Mesenchymal stem cell (in vitro differentiated cells and primary cell): ENCODE data around the gene UBE2E2.

ENCODE experiments used
- DNase-seq: peaks from one replicate; pipeline ENCODE4 v3.0.0-alpha.2; 2013
- H2AFZ ChIP-seq: one replicate; pipeline ENCODE4 v1.6.1; 2013; ENCODE audit warnings: low read depth, mild to moderate bottlenecking, control low read depth, inconsistent platforms, low read length, moderate library complexity
- H2AK5ac ChIP-seq: 2 replicates; pipeline ENCODE4 v1.6.1; 2013; ENCODE audit warnings: low read length, moderate library complexity, mild to moderate bottlenecking, inconsistent platforms; ENCODE audit not compliant: severe bottlenecking
- H2BK120ac ChIP-seq: one replicate; pipeline ENCODE4 v1.6.1; 2013; ENCODE audit warnings: low read depth, mild to moderate bottlenecking, inconsistent platforms, low read length, moderate library complexity
- H2BK12ac ChIP-seq, 2 experiments: one replicate each; pipeline ENCODE4 v1.6.1; 2013; ENCODE audit warnings: inconsistent platforms in 2 of 2, low read length in 2 of 2, mild to moderate bottlenecking in 2 of 2, moderate library complexity in 2 of 2, control low read depth in 1 of 2
- H2BK15ac ChIP-seq: one replicate; pipeline ENCODE4 v1.6.1; 2013; ENCODE audit warnings: mild to moderate bottlenecking, low read depth, inconsistent platforms; ENCODE audit not compliant: poor library complexity, severe bottlenecking
- H2BK5ac ChIP-seq: 2 replicates; pipeline ENCODE4 v1.6.1; 2013; ENCODE audit warnings: low read depth, mild to moderate bottlenecking, low read length, control low read depth, inconsistent platforms; ENCODE audit not compliant: poor library complexity, severe bottlenecking
- H3K14ac ChIP-seq, 2 experiments: one replicate each; pipeline ENCODE4 v1.6.1; 2013; ENCODE audit warnings: inconsistent platforms in 2 of 2, low read length in 2 of 2, control low read depth in 1 of 2, mild to moderate bottlenecking in 1 of 2, moderate library complexity in 1 of 2
- H3K18ac ChIP-seq, 2 experiments: one replicate each; pipeline ENCODE4 v1.6.1; 2013; ENCODE audit warnings: inconsistent platforms in 2 of 2, low read length in 2 of 2, control low read depth in 1 of 2, low read depth in 1 of 2, mild to moderate bottlenecking in 1 of 2
- H3K23ac ChIP-seq, 2 experiments: one replicate each; pipeline ENCODE4 v1.6.1; 2013; ENCODE audit warnings: inconsistent platforms in 2 of 2, low read length in 2 of 2, mild to moderate bottlenecking in 2 of 2, moderate library complexity in 2 of 2, control low read depth in 1 of 2
- H3K27ac ChIP-seq: 2 replicates; pipeline ENCODE4 v1.5.1; 2013; ENCODE audit warnings: mild to moderate bottlenecking, moderate library complexity, low read length, control low read depth, inconsistent platforms; ENCODE audit not compliant: poor library complexity, severe bottlenecking
- H3K27me3 ChIP-seq, 2 experiments: 2 replicates each; pipeline versions ENCODE4 v1.6.1 to v1.7.0; 2013; ENCODE audit warnings: low read length in 2 of 2, mild to moderate bottlenecking in 2 of 2, moderate library complexity in 2 of 2, control low read depth in 1 of 2, inconsistent platforms in 1 of 2; ENCODE audit not compliant: control insufficient read depth in 1 of 2, insufficient read depth in 1 of 2
- H3K36me3 ChIP-seq, 2 experiments: 2 replicates each; pipeline versions ENCODE4 v1.6.1 to v1.7.0; 2013; ENCODE audit warnings: low read length in 2 of 2, control low read depth in 1 of 2, inconsistent platforms in 1 of 2, low read depth in 1 of 2, mild to moderate bottlenecking in 1 of 2; ENCODE audit not compliant: insufficient read depth in 2 of 2, control insufficient read depth in 1 of 2
- H3K4ac ChIP-seq, 2 experiments: one replicate each; pipeline ENCODE4 v1.6.1; 2013; ENCODE audit warnings: inconsistent platforms in 2 of 2, low read length in 2 of 2, mild to moderate bottlenecking in 2 of 2, moderate library complexity in 2 of 2, control low read depth in 1 of 2, low read depth in 1 of 2
- H3K4me1 ChIP-seq: 2 replicates; pipeline ENCODE4 v1.6.1; 2013; ENCODE audit warnings: low read depth, low read length, control low read depth; ENCODE audit not compliant: control insufficient read depth, insufficient read depth
- H3K4me2 ChIP-seq: 2 replicates; pipeline ENCODE4 v1.6.1; 2013; ENCODE audit warnings: low read length, mild to moderate bottlenecking, inconsistent platforms; ENCODE audit not compliant: poor library complexity, severe bottlenecking
- H3K4me3 ChIP-seq, 2 experiments: 2 replicates each; pipeline versions ENCODE4 v1.5.1 to v1.7.0; 2013; ENCODE audit warnings: low read length in 2 of 2, mild to moderate bottlenecking in 2 of 2, control low read depth in 1 of 2, low read depth in 1 of 2; ENCODE audit not compliant: insufficient read depth in 1 of 2
- H3K79me1 ChIP-seq: replicated peaks from 2 replicates; pipeline ENCODE4 v1.6.1; 2013; ENCODE audit warnings: mild to moderate bottlenecking, control low read depth, low read length, inconsistent platforms; ENCODE audit not compliant: poor library complexity, severe bottlenecking
- H3K9ac ChIP-seq: 2 replicates; pipeline ENCODE4 v1.7.0; 2013; ENCODE audit warnings: mild to moderate bottlenecking, low read length, moderate library complexity
- H3K9me3 ChIP-seq: 2 replicates; pipeline ENCODE4 v1.7.0; 2013; ENCODE audit warnings: mild to moderate bottlenecking, low read length; ENCODE audit not compliant: control insufficient read depth
- H4K8ac ChIP-seq: one replicate; pipeline ENCODE4 v1.6.1; 2013; ENCODE audit warnings: inconsistent platforms, mild to moderate bottlenecking, low read length, moderate library complexity
- H4K91ac ChIP-seq: one replicate; pipeline ENCODE4 v1.6.1; 2013; ENCODE audit warnings: mild to moderate bottlenecking, low read length, inconsistent platforms
- WGBS: methylation state at CpG from one replicate; pipeline ENCODE4 v1.1.7; 2013; ENCODE audit warnings: mixed read lengths; 5-methylcytosine and 5-hydroxymethylcytosine counted together

Gene UBE2E2

GRCh38 chr3:23356923-23357322 is 153.8 kb downstream of the UBE2E2 start:
- no peaks in the 10 kb centered on the region for H3K27me3 ChIP-seq
- H3K9ac ChIP-seq = no peak overlapping the region
- no peak overlapping the region for H2BK12ac ChIP-seq
- H3K4me1 ChIP-seq = no peaks in the 10 kb centered on the region
- no peak overlapping the region for H3K27ac ChIP-seq
- no peak overlapping the region for H4K91ac ChIP-seq
- H3K23ac ChIP-seq = no peak overlapping the region
- no peaks in the 10 kb centered on the region for H3K9me3 ChIP-seq
- H3K4me3 ChIP-seq = no peak overlapping the region
- H3K36me3 ChIP-seq = no peaks in the 10 kb centered on the region
- no peak overlapping the region for H3K18ac ChIP-seq
- no peak overlapping the region for H4K8ac ChIP-seq
- no peak overlapping the region for H2BK15ac ChIP-seq
- H3K79me1 ChIP-seq = peaks cover 11% of the 10 kb centered on the region
- H3K14ac ChIP-seq = no peak overlapping the region
- no peak overlapping the region for H3K4ac ChIP-seq
- H2BK5ac ChIP-seq = no peak overlapping the region
- H2AK5ac ChIP-seq = no peak overlapping the region
- H2BK120ac ChIP-seq = no peak overlapping the region
- no peak for DNase-seq
- H3K4me2 ChIP-seq = no peak overlapping the region
- H2AFZ ChIP-seq = no peak overlapping the region
- WGBS = 96% methylated on average over 2 of the region's 3 CpGs

GRCh38 chr3:23359116-23359515 is 156.0 kb downstream of the UBE2E2 start:
- Histone ChIP-seq H3K9me3 (no peaks in the 10 kb centered on the region), H2AK5ac (no peak overlapping the region), H3K79me1 (peaks cover 19% of the 10 kb centered on the region), H3K27me3 (no peaks in the 10 kb centered on the region), H3K4ac (no peak overlapping the region), H3K23ac (no peak overlapping the region), H3K14ac (no peak overlapping the region), H3K4me3 (no peak overlapping the region), H3K9ac (no peak overlapping the region), H4K8ac (no peak overlapping the region), H2AFZ (no peak overlapping the region), H2BK15ac (no peak overlapping the region), H4K91ac (no peak overlapping the region), H3K4me1 (no peaks in the 10 kb centered on the region), H3K27ac (no peak overlapping the region), H3K18ac (no peak overlapping the region), H2BK12ac (no peak overlapping the region), H2BK120ac (no peak overlapping the region), H2BK5ac (no peak overlapping the region), H3K4me2 (no peak overlapping the region), H3K36me3 (no peaks in the 10 kb centered on the region)
- no peak for DNase-seq

DNA sequence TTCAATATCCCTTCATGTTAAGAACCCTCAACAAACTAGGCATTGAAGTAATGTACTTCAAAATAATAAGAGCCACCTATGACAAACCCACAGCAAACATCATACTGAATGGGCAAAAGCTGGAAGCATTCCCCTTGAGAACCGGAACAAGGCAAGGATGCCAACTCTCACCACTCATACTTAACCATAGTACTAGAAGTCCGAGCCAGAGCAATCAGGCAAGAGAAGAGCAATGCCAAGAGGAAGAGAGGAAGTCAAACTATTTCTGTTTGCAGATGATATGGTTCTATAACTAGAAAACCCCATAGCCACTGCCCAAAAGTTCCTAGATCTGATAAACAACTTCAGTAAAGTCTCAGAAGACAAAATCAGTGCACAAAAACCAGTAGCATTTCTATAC is 161.9 kb downstream of the UBE2E2 start:
- H3K27me3 ChIP-seq = no peaks in the 10 kb centered on the region
- 100% methylated on average over 1 of the region's 2 CpGs for WGBS
- H3K4ac ChIP-seq = no peak overlapping the region
- no peak overlapping the region for H2AFZ ChIP-seq
- H3K4me1 ChIP-seq = no peaks in the 10 kb centered on the region
- peaks cover 19% of the 10 kb centered on the region for H3K79me1 ChIP-seq
- no peak overlapping the region for H4K91ac ChIP-seq
- H3K9me3 ChIP-seq = no peaks in the 10 kb centered on the region
- no peak overlapping the region for H4K8ac ChIP-seq
- no peak overlapping the region for H3K14ac ChIP-seq
- no peaks in the 10 kb centered on the region for H3K36me3 ChIP-seq
- no peak overlapping the region for H3K4me3 ChIP-seq
- no peak overlapping the region for H2BK12ac ChIP-seq
- no peak overlapping the region for H2BK15ac ChIP-seq
- H3K9ac ChIP-seq = no peak overlapping the region
- no peak for DNase-seq
- H2AK5ac ChIP-seq = no peak overlapping the region
- no peak overlapping the region for H3K27ac ChIP-seq
- no peak overlapping the region for H3K18ac ChIP-seq
- no peak overlapping the region for H3K23ac ChIP-seq
- no peak overlapping the region for H2BK5ac ChIP-seq
- H2BK120ac ChIP-seq = no peak overlapping the region
- H3K4me2 ChIP-seq = no peak overlapping the region

GRCh38 chr3:23368731-23369130 is 165.6 kb downstream of the UBE2E2 start:
- peaks cover 17% of the 10 kb centered on the region for H3K79me1 ChIP-seq
- no peak overlapping the region for H3K4me2 ChIP-seq
- no peak overlapping the region for H4K8ac ChIP-seq
- H2AFZ ChIP-seq = no peak overlapping the region
- no peak overlapping the region for H3K4me3 ChIP-seq
- no peak overlapping the region for H3K18ac ChIP-seq
- H2BK12ac ChIP-seq = no peak overlapping the region
- no peaks in the 10 kb centered on the region for H3K36me3 ChIP-seq
- no peak overlapping the region for H2AK5ac ChIP-seq
- H2BK15ac ChIP-seq = no peak overlapping the region
- no peak overlapping the region for H2BK120ac ChIP-seq
- no peaks in the 10 kb centered on the region for H3K9me3 ChIP-seq
- H3K4ac ChIP-seq = no peak overlapping the region
- WGBS = 89% methylated on average over 1 of the region's 1 CpG
- H3K9ac ChIP-seq = no peak overlapping the region
- H3K27me3 ChIP-seq = no peaks in the 10 kb centered on the region
- H3K27ac ChIP-seq = no peak overlapping the region
- no peak overlapping the region for H3K14ac ChIP-seq
- no peak overlapping the region for H4K91ac ChIP-seq
- no peak overlapping the region for H2BK5ac ChIP-seq
- H3K23ac ChIP-seq = no peak overlapping the region
- H3K4me1 ChIP-seq = no peaks in the 10 kb centered on the region
- no peak for DNase-seq
